ENCODE measurements around the gene FGF14.

The FGF14 gene

GRCh38 chr13:101751488-101751887 is 650.4 kb downstream of the FGF14 start:
- DNase-seq: no peak

GRCh38 chr13:101749584-101749983 is 652.3 kb downstream of the FGF14 start:
- no peak for DNase-seq

- DNase-seq: peak; percentile 71
Observed at GRCh38 chr13:101747039-101747438, 654.8 kb downstream of the FGF14 start.

GRCh38 chr13:101746513-101746912 is 655.3 kb downstream of the FGF14 start:
- DNase-seq: no peak

GRCh38 chr13:101739382-101740178 is 662.3 kb downstream of the FGF14 start:
- DNase-seq: peak; percentile 13

- DNase-seq: no peak
Observed at GRCh38 chr13:101738336-101738735, 663.5 kb downstream of the FGF14 start.

- no peak for DNase-seq
Observed at GRCh38 chr13:101736566-101736965, 665.3 kb downstream of the FGF14 start.

- DNase-seq: no peak
Observed at GRCh38 chr13:101730420-101731000, 671.3 kb downstream of the FGF14 start.

GRCh38 chr13:101728615-101729014 is 673.2 kb downstream of the FGF14 start:
- DNase-seq: no peak

GRCh38 chr13:101728021-101728420 is 673.8 kb downstream of the FGF14 start:
- no peak for DNase-seq

GRCh38 chr13:101727118-101727517 is 674.7 kb downstream of the FGF14 start:
- DNase-seq: no peak

- DNase-seq: no peak
Observed at GRCh38 chr13:101726681-101727080, 675.2 kb downstream of the FGF14 start.

GRCh38 chr13:101718496-101718895 is 683.4 kb downstream of the FGF14 start:
- DNase-seq: no peak

GRCh38 chr13:101717353-101717752 is 684.5 kb downstream of the FGF14 start:
- no peak for DNase-seq

- no peak for DNase-seq
Observed at GRCh38 chr13:101714195-101714594, 687.7 kb downstream of the FGF14 start.

GRCh38 chr13:101712026-101712348 is 689.9 kb downstream of the FGF14 start:
- no peak for DNase-seq

GRCh38 chr13:101711307-101712025 is 690.4 kb downstream of the FGF14 start:
- no peak for DNase-seq

- no peak for DNase-seq
Observed at GRCh38 chr13:101709952-101710351, 691.9 kb downstream of the FGF14 start.

GRCh38 chr13:101708115-101708514 is 693.7 kb downstream of the FGF14 start:
- no peak for DNase-seq

- no peak for DNase-seq
Observed at GRCh38 chr13:101707659-101708058, 694.2 kb downstream of the FGF14 start.

- peak; percentile 66 for DNase-seq
Observed at GRCh38 chr13:101706651-101707050, 695.2 kb downstream of the FGF14 start.

GRCh38 chr13:101703838-101704237 is 698.0 kb downstream of the FGF14 start:
- no peak for DNase-seq

GRCh38 chr13:101703081-101703480 is 698.8 kb downstream of the FGF14 start:
- DNase-seq: no peak

- no peak for DNase-seq
Observed at GRCh38 chr13:101700598-101700997, 701.2 kb downstream of the FGF14 start.

All from kidney glomerular epithelial cell (primary cell).